KOPT-K1 (cell line): ENCODE data around the gene HOXC9.
A peak's percentile ranks its signal among the peaks of the same experiment; 100 is the strongest.

Experiments
- H3K27ac ChIP-seq: fragments of 200-600 bp; sonication (generic); 2 replicates; pipeline ENCODE4 v1.5.1; 2016; ENCODE audit warnings: antibody characterized with exemption, mild to moderate bottlenecking, low read depth, low read length; ENCODE audit not compliant: poor library complexity, severe bottlenecking
- H3K36me3 ChIP-seq: fragments of 200-600 bp; sonication (generic); 2 replicates; pipeline ENCODE4 v1.5.1; 2017; ENCODE audit warnings: antibody characterized with exemption, mild to moderate bottlenecking, low read length, moderate library complexity; ENCODE audit not compliant: insufficient read depth
- H3K9me3 ChIP-seq: fragments of 200-600 bp; sonication (generic); 2 replicates; pipeline ENCODE4 v1.5.1; 2017; ENCODE audit warnings: antibody characterized with exemption, low read length, mild to moderate bottlenecking; ENCODE audit not compliant: insufficient read depth, poor library complexity, severe bottlenecking

Gene HOXC9

DNA sequence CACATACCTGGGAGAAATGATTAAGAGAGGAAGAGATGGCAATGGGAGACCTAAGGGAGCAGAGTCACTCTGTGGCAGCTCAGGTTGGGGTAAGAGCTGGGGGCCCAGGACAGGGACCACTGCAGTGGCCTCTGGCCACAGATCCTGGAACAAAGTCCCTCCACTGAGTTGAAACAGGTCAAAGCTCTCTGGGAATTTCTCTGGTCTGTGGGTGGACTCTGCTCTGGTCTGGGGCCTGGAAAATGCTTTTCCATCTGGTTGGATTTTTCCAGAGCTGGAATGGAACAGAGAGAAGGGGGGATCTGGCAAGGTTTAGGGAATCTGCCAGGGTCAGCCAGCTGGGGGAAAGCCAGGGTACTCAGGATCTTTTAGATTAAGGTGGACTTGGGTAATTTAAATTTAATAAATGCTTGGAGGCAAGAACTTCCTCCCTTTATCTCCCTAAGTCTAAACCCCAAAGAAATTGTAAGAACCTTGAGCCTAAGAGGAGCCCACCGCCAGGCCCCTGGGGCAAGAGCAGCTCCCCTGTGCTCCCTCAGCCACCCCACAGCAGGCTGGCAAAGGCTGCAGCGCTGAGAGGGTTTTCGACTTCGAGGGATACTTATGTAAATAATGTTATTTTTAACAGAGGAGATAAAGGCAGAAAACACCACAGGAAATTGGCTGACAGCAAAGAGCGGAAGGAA is 11.3 kb upstream of the HOXC9 start:
- H3K27ac ChIP-seq: no peak overlapping the region
- H3K9me3 ChIP-seq: no peaks in the 10 kb centered on the region
- H3K36me3 ChIP-seq: no peaks in the 10 kb centered on the region

- no peaks in the 10 kb centered on the region for H3K9me3 ChIP-seq
- H3K36me3 ChIP-seq: no peaks in the 10 kb centered on the region
- no peak overlapping the region for H3K27ac ChIP-seq
Observed at GRCh38 chr12:53989227-53990113, 10.5 kb upstream of the HOXC9 start.

- Histone ChIP-seq H3K36me3 (no peaks in the 10 kb centered on the region), H3K27ac (no peak overlapping the region), H3K9me3 (no peaks in the 10 kb centered on the region)
Observed at GRCh38 chr12:53990311-53991076, 9.5 kb upstream of the HOXC9 start.

- H3K9me3 ChIP-seq: no peaks in the 10 kb centered on the region
- H3K27ac ChIP-seq: no peak overlapping the region
- no peaks in the 10 kb centered on the region for H3K36me3 ChIP-seq
Observed at GRCh38 chr12:53991077-53991460, 8.9 kb upstream of the HOXC9 start.

- Histone ChIP-seq H3K9me3 (no peaks in the 10 kb centered on the region), H3K36me3 (no peaks in the 10 kb centered on the region), H3K27ac (no peak overlapping the region)
Observed at GRCh38 chr12:53992377-53992889, 7.5 kb upstream of the HOXC9 start.

DNA sequence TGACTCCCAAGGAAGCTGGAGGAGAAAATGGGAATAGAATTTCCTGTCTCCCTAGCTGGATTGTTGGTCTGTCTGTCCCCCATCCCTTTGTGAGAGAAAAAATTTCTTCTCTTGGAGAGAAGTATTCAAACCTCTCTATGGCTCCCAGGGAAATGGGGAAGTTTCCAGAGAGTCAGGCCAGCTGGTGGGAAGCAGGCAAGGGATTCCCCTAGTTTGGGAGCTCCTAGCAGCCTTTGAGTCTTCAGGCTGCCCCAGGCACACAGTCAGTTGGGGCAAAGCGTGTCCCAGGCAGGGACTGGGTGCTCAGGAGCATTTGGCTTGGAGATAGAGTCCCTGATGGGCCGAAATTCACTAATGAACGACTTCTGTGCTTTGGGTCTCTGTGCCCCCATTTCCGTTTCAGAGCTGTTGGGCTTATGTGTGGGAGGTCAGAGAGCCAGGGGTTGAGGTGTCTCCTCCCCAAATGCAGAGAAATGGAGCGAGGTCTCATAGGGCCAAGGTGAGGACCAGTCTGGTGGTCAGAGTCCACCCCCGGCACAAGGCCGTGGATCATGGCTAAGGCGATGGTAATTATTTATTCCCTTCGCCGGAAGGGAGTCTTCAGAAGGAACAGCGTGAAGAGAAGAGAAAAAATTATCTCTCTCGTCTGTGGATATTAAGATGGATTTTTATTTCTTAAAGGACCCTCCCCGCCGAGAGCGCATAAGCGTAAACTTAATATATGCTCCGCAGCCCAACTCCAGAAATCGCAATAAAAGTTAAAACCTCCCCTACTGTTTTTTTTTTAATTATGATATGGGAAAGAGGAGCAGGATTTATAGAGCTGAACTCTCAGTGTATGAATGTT is 6.6 kb upstream of the HOXC9 start:
- Histone ChIP-seq H3K9me3 (no peaks in the 10 kb centered on the region), H3K36me3 (no peaks in the 10 kb centered on the region), H3K27ac (no peak overlapping the region)

GRCh38 chr12:53994009-53994263 is 6.0 kb upstream of the HOXC9 start:
- Histone ChIP-seq H3K36me3 (no peaks in the 10 kb centered on the region), H3K27ac (no peak overlapping the region), H3K9me3 (no peaks in the 10 kb centered on the region)

GRCh38 chr12:53994264-53995001 is 5.5 kb upstream of the HOXC9 start:
- Histone ChIP-seq H3K9me3 (no peaks in the 10 kb centered on the region), H3K36me3 (no peaks in the 10 kb centered on the region), H3K27ac (no peak overlapping the region)

- H3K36me3 ChIP-seq: no peaks in the 10 kb centered on the region
- H3K9me3 ChIP-seq: no peaks in the 10 kb centered on the region
- no peak overlapping the region for H3K27ac ChIP-seq
Observed at GRCh38 chr12:53995002-53995377, 5.0 kb upstream of the HOXC9 start.

- Histone ChIP-seq H3K36me3 (no peaks in the 10 kb centered on the region), H3K9me3 (no peaks in the 10 kb centered on the region), H3K27ac (peak overlapping the region; percentile 1)
Observed at GRCh38 chr12:53995378-53996239, 4.4 kb upstream of the HOXC9 start.

DNA sequence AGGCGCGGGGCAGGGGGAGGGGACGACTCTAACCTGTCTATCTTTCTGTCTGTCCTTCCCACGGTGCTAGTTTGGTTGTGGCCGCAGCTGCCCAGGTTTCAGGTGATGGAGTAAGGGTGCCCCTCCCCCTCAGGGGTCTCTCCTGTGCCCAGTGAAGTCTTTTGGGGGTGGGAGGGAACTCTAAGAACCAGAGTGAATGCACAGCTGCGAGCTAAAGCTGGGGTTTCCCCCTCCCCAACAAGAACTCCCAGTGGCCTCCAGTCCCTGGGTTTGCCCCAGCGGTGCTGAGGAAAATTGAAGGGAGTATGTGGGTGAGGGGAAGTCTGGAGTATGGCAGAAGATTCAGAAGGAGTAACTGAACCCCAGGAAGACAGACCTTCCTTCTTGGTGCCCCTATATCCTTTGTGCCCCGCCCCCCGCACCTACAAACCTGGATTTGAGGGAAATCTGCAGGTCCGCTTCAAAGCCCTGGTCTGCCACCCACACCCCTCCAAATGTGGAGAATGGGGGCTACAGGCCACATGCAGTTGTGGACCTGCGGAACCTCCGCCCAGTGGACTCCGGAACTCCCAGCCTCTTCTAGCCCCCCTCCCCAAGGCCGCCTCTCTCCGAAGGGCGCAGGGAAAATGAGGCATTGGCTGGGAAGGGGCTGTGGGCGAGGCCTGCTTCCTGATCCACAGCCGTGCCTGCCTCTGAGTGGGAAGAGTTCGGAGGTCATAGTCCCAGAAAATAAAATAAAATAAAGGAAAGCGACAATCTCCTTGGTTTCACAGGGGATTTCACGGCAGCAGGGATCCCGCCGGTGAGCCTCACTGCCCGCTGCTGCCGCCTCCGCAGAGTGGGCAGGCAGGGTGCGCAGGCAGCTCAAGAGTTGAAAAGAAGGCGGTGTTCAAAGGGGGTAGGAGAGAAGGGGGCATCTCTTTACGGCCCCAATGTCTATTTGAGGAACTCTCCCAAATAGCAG is 3.4 kb upstream of the HOXC9 start:
- Histone ChIP-seq H3K36me3 (no peaks in the 10 kb centered on the region), H3K9me3 (no peaks in the 10 kb centered on the region), H3K27ac (peak overlapping the region; percentile 1)

DNA sequence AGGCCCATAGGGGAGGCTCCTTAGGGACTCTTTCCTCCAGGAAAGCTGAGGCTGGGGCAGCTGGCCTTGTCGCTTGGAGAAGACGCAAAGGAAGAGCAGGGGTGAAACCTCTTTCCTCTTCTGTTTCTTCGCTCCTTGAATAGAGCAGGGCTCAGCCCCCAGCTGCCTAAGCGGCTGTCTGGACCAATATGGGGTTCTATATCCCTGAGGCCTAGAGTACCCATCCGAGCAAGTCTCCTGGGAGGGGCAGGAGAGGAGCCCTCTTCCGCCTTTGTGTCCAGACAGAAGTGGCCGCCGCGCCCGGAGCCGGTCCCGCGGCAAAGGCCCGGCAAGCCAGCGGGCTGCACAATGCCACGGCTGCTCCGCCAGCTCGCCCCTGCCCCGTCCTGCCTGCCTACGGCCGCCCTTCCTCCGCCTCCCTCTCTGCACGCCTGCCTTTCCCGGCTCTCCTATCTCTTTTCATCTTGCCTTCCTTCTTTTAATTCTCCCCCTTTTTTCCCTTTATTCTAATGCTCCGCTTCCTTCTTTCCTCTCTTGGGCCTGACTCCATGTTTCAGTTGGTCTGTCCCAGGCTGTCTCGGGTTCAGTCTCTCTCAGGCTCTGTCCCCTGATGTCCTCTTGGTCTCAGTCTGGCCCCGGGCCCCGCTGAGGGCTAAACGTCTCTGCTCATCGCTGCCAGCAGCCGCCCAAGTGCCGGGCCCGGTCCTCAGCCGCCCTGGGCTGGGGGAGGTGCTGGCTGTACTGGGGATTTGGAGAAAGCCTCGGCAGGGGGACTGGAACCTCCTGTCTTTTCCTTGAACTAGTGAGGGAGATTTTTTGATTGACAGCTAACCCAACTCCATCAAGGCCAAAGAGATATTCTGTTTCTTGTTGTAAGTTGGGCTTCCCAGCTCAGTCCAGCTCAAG is 2.5 kb upstream of the HOXC9 start:
- Histone ChIP-seq H3K9me3 (no peaks in the 10 kb centered on the region), H3K27ac (no peak overlapping the region), H3K36me3 (no peaks in the 10 kb centered on the region)
